Measurements from ENCODE around the gene RTKN2. TPM values are rescaled to one million over a fixed set of nuclear protein-coding genes. Genes with fewer than 3 reads are reported as not detected.
A peak's percentile ranks its signal among the peaks of the same experiment; 100 is the strongest.

The RTKN2 gene
- total RNA-seq, 1 donor from 2014 or later, result 13.2 TPM

- H3K27ac Mint-ChIP-seq, result peak overlapping the region; percentile 83
- no peak for TF ChIP-seq CTCF (IDR thresholded peaks at IDR 0.05; ENCODE audit: unreplicated experiment)
- H3K27me3 Mint-ChIP-seq, result no peaks in the 10 kb centered on the region
- H3K9me3 Mint-ChIP-seq (ENCODE audit: low read depth), result no peaks in the 10 kb centered on the region
- no peak for DNase-seq (ENCODE audit: low spot score, unreplicated experiment)
- H3K4me3 Mint-ChIP-seq (ENCODE audit: low read depth), result peak overlapping the region; percentile 81
- H3K36me3 Mint-ChIP-seq (ENCODE audit: insufficient read depth), result no peaks in the 10 kb centered on the region
- peaks cover 15% of the 10 kb centered on the region for H3K4me1 Mint-ChIP-seq (ENCODE audit: low read depth)
Measured at GRCh38 chr10:62268027-62268398, 631 bp downstream of the RTKN2 start.

DNA sequence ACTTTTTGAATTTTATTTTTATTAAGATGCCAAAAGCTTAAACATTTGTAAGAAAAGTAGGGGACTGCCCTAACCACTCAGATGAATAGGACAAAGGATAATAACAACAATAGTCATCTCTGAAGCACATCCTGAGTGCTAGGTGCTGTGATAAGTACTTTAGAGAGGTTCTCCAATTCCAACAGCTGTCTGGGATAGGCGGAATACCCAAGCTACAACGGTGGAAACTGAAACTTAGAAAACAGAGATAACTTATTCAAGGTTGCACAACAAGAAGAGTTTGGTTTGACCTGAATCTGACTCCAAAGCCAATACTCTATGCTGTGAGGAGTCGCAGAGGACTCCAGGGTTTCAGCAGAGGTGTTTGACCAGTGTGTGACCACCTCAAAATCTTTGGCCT lies 2.0 kb downstream of the RTKN2 start:
- no peak for DNase-seq (ENCODE audit: low spot score, unreplicated experiment)
- no peaks in the 10 kb centered on the region for H3K36me3 Mint-ChIP-seq (ENCODE audit: insufficient read depth)
- H3K9me3 Mint-ChIP-seq (ENCODE audit: low read depth), result no peaks in the 10 kb centered on the region
- peaks cover 15% of the 10 kb centered on the region for H3K4me1 Mint-ChIP-seq (ENCODE audit: low read depth)
- TF ChIP-seq CTCF (IDR thresholded peaks at IDR 0.05; ENCODE audit: unreplicated experiment), result no peak
- H3K27me3 Mint-ChIP-seq, result no peaks in the 10 kb centered on the region
- peak overlapping the region; percentile 81 for H3K4me3 Mint-ChIP-seq (ENCODE audit: low read depth)
- no peak overlapping the region for H3K27ac Mint-ChIP-seq

DNA sequence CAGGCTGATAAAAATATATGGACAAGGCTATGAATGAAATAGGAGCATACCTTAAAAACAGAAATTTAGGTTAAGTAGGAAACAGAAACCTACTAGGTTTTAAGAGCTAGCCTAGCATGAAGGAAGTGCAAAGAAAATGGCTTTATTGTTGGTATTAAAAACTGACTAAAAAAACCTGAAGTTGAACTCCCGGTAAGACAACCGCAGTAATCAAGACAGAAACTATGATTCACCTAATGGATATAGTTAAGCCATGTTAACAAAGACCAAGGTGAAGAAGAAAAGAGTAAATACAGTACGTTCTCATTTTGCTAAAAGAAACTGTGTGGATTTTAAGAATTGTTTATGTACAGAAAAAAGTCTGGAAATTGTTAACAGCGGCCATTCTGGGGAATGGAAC lies 2.5 kb downstream of the RTKN2 start:
- H3K9me3 Mint-ChIP-seq (ENCODE audit: low read depth), result no peaks in the 10 kb centered on the region
- no peak for TF ChIP-seq CTCF (IDR thresholded peaks at IDR 0.05; ENCODE audit: unreplicated experiment)
- no peak overlapping the region for H3K27ac Mint-ChIP-seq
- no peaks in the 10 kb centered on the region for H3K36me3 Mint-ChIP-seq (ENCODE audit: insufficient read depth)
- H3K27me3 Mint-ChIP-seq, result no peaks in the 10 kb centered on the region
- no peak for DNase-seq (ENCODE audit: low spot score, unreplicated experiment)
- no peak overlapping the region for H3K4me3 Mint-ChIP-seq (ENCODE audit: low read depth)
- peaks cover 15% of the 10 kb centered on the region for H3K4me1 Mint-ChIP-seq (ENCODE audit: low read depth)

- Mint-ChIP-seq H3K36me3 (ENCODE audit: insufficient read depth) (no peaks in the 10 kb centered on the region), H3K4me1 (ENCODE audit: low read depth) (peaks cover 15% of the 10 kb centered on the region), H3K27ac (no peak overlapping the region), H3K9me3 (ENCODE audit: low read depth) (no peaks in the 10 kb centered on the region), H3K27me3 (no peaks in the 10 kb centered on the region), H3K4me3 (ENCODE audit: low read depth) (no peak overlapping the region)
- TF ChIP-seq CTCF (IDR thresholded peaks at IDR 0.05; ENCODE audit: unreplicated experiment), result peak; percentile 68
- DNase-seq (ENCODE audit: low spot score, unreplicated experiment), result no peak
Measured at GRCh38 chr10:62264702-62265436, 3.8 kb downstream of the RTKN2 start.

GRCh38 chr10:62264126-62264525 lies 4.5 kb downstream of the RTKN2 start:
- peaks cover 11% of the 10 kb centered on the region for H3K4me1 Mint-ChIP-seq (ENCODE audit: low read depth)
- DNase-seq (ENCODE audit: low spot score, unreplicated experiment), result no peak
- H3K27me3 Mint-ChIP-seq, result no peaks in the 10 kb centered on the region
- TF ChIP-seq CTCF (IDR thresholded peaks at IDR 0.05; ENCODE audit: unreplicated experiment), result no peak
- no peak overlapping the region for H3K4me3 Mint-ChIP-seq (ENCODE audit: low read depth)
- no peak overlapping the region for H3K27ac Mint-ChIP-seq
- no peaks in the 10 kb centered on the region for H3K9me3 Mint-ChIP-seq (ENCODE audit: low read depth)
- peaks cover 1% of the 10 kb centered on the region for H3K36me3 Mint-ChIP-seq (ENCODE audit: insufficient read depth)
